Tibial nerve (tissue), 4 donors: ENCODE measurements around the gene SCG3.

Experiments used
- CTCF ChIP-seq, 5 experiments: fragments of 200-600 bp in 3 of 5; fragments of 450-650 bp in 2 of 5; sonication (generic) in 3 of 5; IDR thresholded peaks; one replicate each; pipeline ENCODE4 v1.5.1; 2016 to 2019; ENCODE audit warnings: antibody characterized with exemption in 5 of 5, mild to moderate bottlenecking in 3 of 5, moderate library complexity in 2 of 5
- EP300 ChIP-seq, 2 donors: sonication (generic); formaldehyde crosslinking; IDR thresholded peaks; one replicate each; pipeline ENCODE4 v1.6.1; 2017; ENCODE audit warnings: antibody characterized with exemption in 2 of 2, mild to moderate bottlenecking in 1 of 2

- TF ChIP-seq CTCF (IDR thresholded peaks at IDR 0.05) (no peak), EP300 (IDR thresholded peaks at IDR 0.05) (no peak)
Observed at GRCh38 chr15:51714162-51714561, 32.9 kb downstream of the SCG3 start.
